HG03159 (cell line): ENCODE results near the gene BLOC1S3.

Source experiments
- ATAC-seq: cut with Tn5 transposase; IDR thresholded peaks from one replicate; pipeline ENCODE4 v1.9.1; 2021; ENCODE audit warnings: mild to moderate bottlenecking, moderate library complexity; ENCODE audit not compliant: unreplicated experiment

BLOC1S3 gene

GRCh38 chr19:45160870-45161737 is 17.5 kb upstream of the BLOC1S3 start, which contains the start of gene NKPD1:
Gene NKPD1, minus strand, starts transcription at chr19:45160982. Its CDS starts 832 bp downstream, at chr19:45160150.
- ATAC-seq: no peak

- no peak for ATAC-seq
These were observed 16.6 kb upstream of the BLOC1S3 start for GRCh38 chr19:45161738-45162607.

GRCh38 chr19:45162608-45163143 is 15.9 kb upstream of the BLOC1S3 start:
- no peak for ATAC-seq

GRCh38 chr19:45163156-45163555 is 15.4 kb upstream of the BLOC1S3 start:
- no peak for ATAC-seq

- ATAC-seq: no peak
These were observed 14.7 kb upstream of the BLOC1S3 start for GRCh38 chr19:45163751-45164460.

- ATAC-seq: no peak
These were observed 13.8 kb upstream of the BLOC1S3 start for GRCh38 chr19:45164577-45165335.

GRCh38 chr19:45166723-45167252 is 11.8 kb upstream of the BLOC1S3 start:
- ATAC-seq: no peak

GRCh38 chr19:45168767-45169351 is 9.7 kb upstream of the BLOC1S3 start:
- no peak for ATAC-seq

GRCh38 chr19:45169602-45170001 is 9.0 kb upstream of the BLOC1S3 start:
- ATAC-seq: no peak

GRCh38 chr19:45170146-45171106 is 8.2 kb upstream of the BLOC1S3 start:
- no peak for ATAC-seq

GRCh38 chr19:45171211-45171623 is 7.4 kb upstream of the BLOC1S3 start:
- ATAC-seq: no peak

GRCh38 chr19:45172173-45172572 is 6.4 kb upstream of the BLOC1S3 start:
- ATAC-seq: no peak

GRCh38 chr19:45172611-45173208 is 5.9 kb upstream of the BLOC1S3 start:
- no peak for ATAC-seq

GRCh38 chr19:45173816-45174215 is 4.8 kb upstream of the BLOC1S3 start:
- no peak for ATAC-seq

- ATAC-seq: no peak
These were observed 2.9 kb upstream of the BLOC1S3 start for GRCh38 chr19:45175515-45176345.

- no peak for ATAC-seq
These were observed 745 bp upstream of the BLOC1S3 start, which contains the start of gene TRAPPC6A for GRCh38 chr19:45177817-45178261. Gene TRAPPC6A, minus strand, starts transcription at chr19:45178237. Its CDS starts 19 bp downstream, at chr19:45178218.
